SK-N-MC (cell line): ENCODE data around the gene SNAPIN.
"Not testable (repeated sequence)": the region's sequence is repeated elsewhere in the genome, so short reads cannot be mapped to it uniquely, and the experiment has no call there.

Source experiments
- DNase-seq: peaks from one replicate; pipeline ENCODE4 v3.0.0-alpha.2; 2011; ENCODE audit warnings: low read depth, low spot score
- H3K27ac ChIP-seq: fragments of 200-600 bp; sonication (generic); 2 replicates; pipeline ENCODE4 v1.5.1; 2016; ENCODE audit warnings: mixed run types
- H3K36me3 ChIP-seq: fragments of 200-600 bp; sonication (generic); 2 replicates; pipeline ENCODE4 v1.6.1; 2017; ENCODE audit warnings: antibody characterized with exemption, low read length, mixed read lengths; ENCODE audit not compliant: insufficient read depth
- H3K4me3 ChIP-seq: fragments of 200-600 bp; sonication (generic); 2 replicates; pipeline ENCODE4 v1.5.1; 2016
- H3K9ac ChIP-seq: fragments of 200-600 bp; sonication (generic); 2 replicates; pipeline ENCODE4 v1.8.0; 2017; ENCODE audit warnings: mixed run types, mixed read lengths; ENCODE audit not compliant: insufficient read length
- H3K9me3 ChIP-seq: fragments of 200-600 bp; sonication (generic); 2 replicates; pipeline ENCODE4 v1.6.1; 2017; ENCODE audit warnings: low read depth, mild to moderate bottlenecking, antibody characterized with exemption, low read length, moderate library complexity, mixed read lengths
- EZH2 ChIP-seq: fragments of 200-600 bp; sonication (generic); IDR thresholded peaks from one replicate; pipeline ENCODE4 v1.6.1; 2017; ENCODE audit warnings: antibody characterized with exemption
- FOXP2 ChIP-seq: optimal IDR thresholded peaks from 2 replicates; pipeline ENCODE3; 2011; ENCODE audit warnings: mild to moderate bottlenecking, moderate library complexity; ENCODE audit not compliant: insufficient read depth; ENCODE audit errors: extremely low read length, control extremely low read depth
- POLR2AphosphoS5 ChIP-seq: IDR thresholded peaks from 2 replicates; pipeline ENCODE4 v1.6.1; 2012; ENCODE audit warnings: mild to moderate bottlenecking, low read depth, low read length, borderline replicate concordance

SNAPIN gene

DNA sequence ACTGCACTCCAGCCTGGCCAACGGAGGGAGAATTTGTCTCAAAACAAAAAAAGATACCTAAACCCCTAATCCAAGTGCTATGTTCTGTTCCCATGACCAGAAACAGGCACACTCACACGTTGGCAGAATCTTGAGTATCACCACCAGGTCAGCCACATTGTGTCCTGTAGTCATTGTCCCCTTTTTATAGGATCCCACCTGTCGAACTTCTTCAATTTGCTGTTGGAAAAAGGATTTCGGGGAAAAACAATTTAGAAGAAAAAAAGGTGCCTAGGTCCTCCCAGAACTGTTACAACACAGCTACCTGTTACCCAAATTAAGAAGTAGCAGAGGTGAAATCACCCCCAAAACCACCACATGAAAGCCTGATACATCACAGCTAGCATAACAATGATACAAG, 8.9 kb downstream of the SNAPIN start:
- Histone ChIP-seq H3K27ac (no peak overlapping the region), H3K9me3 (no peaks in the 10 kb centered on the region), H3K9ac (peak overlapping the region; percentile 26), H3K4me3 (no peak overlapping the region), H3K36me3 (peaks cover 78% of the 10 kb centered on the region)
- no peak for DNase-seq
- TF ChIP-seq EZH2 (no peak), FOXP2 (no peak), POLR2AphosphoS5 (no peak)

DNA sequence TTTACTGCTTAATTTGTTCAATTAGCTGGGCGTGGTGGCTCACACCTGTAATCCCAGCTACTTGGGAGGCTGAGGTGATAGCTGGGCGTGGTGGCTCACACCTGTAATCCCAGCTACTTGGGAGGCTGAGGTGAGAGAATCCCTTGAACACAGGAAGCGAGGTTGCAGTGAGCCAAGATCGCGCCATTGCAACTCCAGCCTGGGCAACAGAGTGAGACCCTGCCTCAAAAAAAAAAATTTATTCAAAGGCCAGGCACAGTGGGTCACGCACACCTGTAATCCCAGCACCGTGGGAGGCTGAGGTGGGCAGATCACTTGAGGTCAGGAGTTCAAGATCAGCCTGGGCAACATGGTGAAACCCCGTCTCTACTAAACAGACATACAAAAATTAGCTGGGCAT, 10.2 kb downstream of the SNAPIN start:
- H3K36me3 ChIP-seq, result peaks cover 66% of the 10 kb centered on the region
- H3K4me3 ChIP-seq, H3K9me3 ChIP-seq, H3K9ac ChIP-seq, DNase-seq, H3K27ac ChIP-seq: not testable (repeated sequence)

GRCh38 chr1:153669606-153670005, 11.1 kb downstream of the SNAPIN start:
- DNase-seq, result no peak
- H3K9ac ChIP-seq, result peak overlapping the region; percentile 99
- H3K36me3 ChIP-seq, result peaks cover 56% of the 10 kb centered on the region
- TF ChIP-seq POLR2AphosphoS5, result no peak
- TF ChIP-seq FOXP2, result no peak
- no peak for TF ChIP-seq EZH2
- no peaks in the 10 kb centered on the region for H3K9me3 ChIP-seq
- H3K4me3 ChIP-seq, result peak overlapping the region; percentile 92
- H3K27ac ChIP-seq, result no peak overlapping the region

- Histone ChIP-seq H3K9ac (peak overlapping the region; percentile 99), H3K4me3 (peak overlapping the region; percentile 92), H3K36me3 (peaks cover 49% of the 10 kb centered on the region), H3K9me3 (no peaks in the 10 kb centered on the region), H3K27ac (peak overlapping the region; percentile 80)
- no peak for TF ChIP-seq FOXP2
- TF ChIP-seq POLR2AphosphoS5, result no peak
- no peak for TF ChIP-seq EZH2
- no peak for DNase-seq
These were observed 11.9 kb downstream of the SNAPIN start for GRCh38 chr1:153670257-153670858.

DNA sequence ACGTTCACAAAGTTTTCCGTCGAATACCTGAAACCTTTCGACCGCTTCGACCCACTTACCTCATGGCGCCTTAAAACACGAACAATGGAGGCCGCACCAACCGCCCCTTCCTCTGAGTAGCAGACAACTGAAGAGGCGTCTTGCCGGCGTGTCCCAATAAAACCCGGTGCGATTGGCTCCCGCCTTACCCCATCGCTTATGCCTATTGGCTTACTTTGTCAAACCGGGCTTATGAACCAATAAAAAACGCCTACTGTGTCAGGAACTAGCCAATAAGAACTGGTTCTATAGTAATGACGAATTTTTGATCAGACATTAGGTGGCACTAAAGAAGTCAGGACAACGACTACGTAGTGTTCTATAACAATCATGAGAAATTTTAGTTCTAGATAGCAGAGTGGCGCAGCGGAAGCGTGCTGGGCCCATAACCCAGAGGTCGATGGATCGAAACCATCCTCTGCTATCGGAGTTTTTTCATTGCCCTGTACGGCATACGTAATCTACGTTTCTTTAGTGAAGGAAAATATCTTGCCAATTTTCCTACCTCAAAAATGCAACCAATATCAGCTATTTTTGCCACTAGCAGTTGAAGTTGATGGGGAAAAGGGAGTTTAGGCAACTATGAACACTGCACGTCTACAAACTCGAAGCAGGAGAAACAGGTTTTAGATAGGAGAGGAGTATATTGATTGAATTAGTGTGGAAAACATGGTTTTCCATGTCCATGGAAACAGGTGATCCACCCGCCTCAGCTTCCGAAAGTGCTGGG, 12.5 kb downstream of the SNAPIN start, which contains the start of gene ILF2:
TSS of gene ILF2 (minus strand) at position 135 of the 769 bp plus-strand sequence. CDS start at position 64, 71 bp downstream.
- Histone ChIP-seq H3K4me3 (peak within 1 kb of the TSS; percentile 92), H3K36me3 (peaks cover 42% of the 10 kb centered on the region), H3K9ac (peak within 1 kb of the TSS; percentile 99), H3K9me3 (no peaks in the 10 kb centered on the region), H3K27ac (peak within 1 kb of the TSS; percentile 88)
- DNase-seq, result peak; percentile 100
- TF ChIP-seq FOXP2 (no peak), POLR2AphosphoS5 (peak; percentile 99), EZH2 (no peak)

- Histone ChIP-seq H3K36me3 (peaks cover 35% of the 10 kb centered on the region), H3K4me3 (peak overlapping the region; percentile 87), H3K9ac (peak overlapping the region; percentile 76), H3K27ac (peak overlapping the region; percentile 88)
- H3K9me3 ChIP-seq, result not testable (repeated sequence)
- DNase-seq, result peak; percentile 39
These were observed 13.3 kb downstream of the SNAPIN start for GRCh38 chr1:153671628-153672353.

GRCh38 chr1:153673511-153673910, 15.0 kb downstream of the SNAPIN start:
- Histone ChIP-seq H3K4me3 (no peak overlapping the region), H3K27ac (no peak overlapping the region), H3K36me3 (peaks cover 17% of the 10 kb centered on the region), H3K9ac (no peak overlapping the region), H3K9me3 (no peaks in the 10 kb centered on the region)
- no peak for DNase-seq
- no peak for TF ChIP-seq FOXP2
- TF ChIP-seq POLR2AphosphoS5, result no peak
- TF ChIP-seq EZH2, result no peak

DNA sequence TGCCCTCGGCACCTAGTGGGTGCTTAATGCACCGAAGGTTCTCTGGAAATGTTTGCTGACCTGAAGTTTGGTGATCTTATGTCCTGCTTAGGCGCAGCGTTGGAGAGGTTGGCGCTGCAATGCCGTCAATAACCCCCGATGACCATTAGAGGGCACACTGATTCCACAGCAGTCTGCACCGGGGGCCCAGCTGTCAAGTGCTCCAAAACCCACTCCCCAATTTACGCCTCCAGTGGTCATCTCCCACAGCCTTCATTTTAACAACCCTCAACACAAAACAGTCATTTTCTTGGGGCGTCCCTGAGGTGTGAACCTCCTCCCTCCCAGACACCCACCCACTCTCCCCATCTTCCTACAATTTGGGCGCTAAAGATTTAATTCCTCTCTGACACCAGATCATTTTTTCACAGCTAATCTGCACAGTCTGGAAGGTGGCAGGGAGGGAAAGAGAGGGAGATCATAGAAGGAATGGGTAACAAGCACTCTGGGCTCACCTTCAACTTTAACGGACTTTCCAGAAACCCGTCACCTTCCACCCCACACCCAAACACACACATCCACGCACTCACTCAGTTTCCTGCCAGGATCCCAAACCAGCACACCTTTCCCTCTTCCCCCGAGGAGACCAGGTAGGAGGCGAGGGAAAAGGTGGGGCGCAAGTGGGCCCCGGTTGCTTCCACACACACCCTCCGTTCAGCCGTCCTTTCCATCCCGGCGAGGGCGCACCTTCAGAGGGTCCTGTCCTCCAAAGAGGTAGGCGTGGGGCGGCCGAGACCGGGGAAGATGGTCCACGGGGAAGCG, 19.4 kb downstream of the SNAPIN start:
- DNase-seq, result no peak
- H3K36me3 ChIP-seq, result no peaks in the 10 kb centered on the region
- H3K27ac ChIP-seq, result no peak overlapping the region
- TF ChIP-seq FOXP2 (no peak), EZH2 (no peak), POLR2AphosphoS5 (no peak)
- peak overlapping the region; percentile 76 for H3K4me3 ChIP-seq
- H3K9ac ChIP-seq, result no peak overlapping the region
- H3K9me3 ChIP-seq, result no peaks in the 10 kb centered on the region
